ENCODE data around the gene CEACAM1.
"Not testable (repeated sequence)": the region's sequence is repeated elsewhere in the genome, so short reads cannot be mapped to it uniquely, and the experiment has no call there.

Gene CEACAM1

DNA sequence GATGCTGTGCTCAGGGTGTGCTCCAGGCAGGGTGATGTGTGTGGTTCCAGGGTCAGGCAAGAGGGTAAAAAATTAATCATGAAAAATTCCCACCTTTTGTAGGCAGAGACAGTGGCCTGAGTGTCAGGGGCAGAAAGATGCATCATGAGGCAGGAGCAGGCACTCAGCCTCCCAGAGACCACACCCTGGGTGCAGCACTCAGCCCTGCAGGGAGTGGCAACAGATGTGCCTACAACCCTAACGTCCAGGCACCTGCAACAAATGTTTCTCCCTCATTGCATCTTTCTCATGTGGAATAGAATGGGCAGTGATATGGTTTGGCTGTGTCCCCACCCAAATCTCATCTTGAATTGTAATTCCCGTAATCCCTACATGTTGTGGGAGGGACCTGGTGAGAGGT lies 19.6 kb upstream of the CEACAM1 start:
- peak; percentile 12 for DNase-seq

DNA sequence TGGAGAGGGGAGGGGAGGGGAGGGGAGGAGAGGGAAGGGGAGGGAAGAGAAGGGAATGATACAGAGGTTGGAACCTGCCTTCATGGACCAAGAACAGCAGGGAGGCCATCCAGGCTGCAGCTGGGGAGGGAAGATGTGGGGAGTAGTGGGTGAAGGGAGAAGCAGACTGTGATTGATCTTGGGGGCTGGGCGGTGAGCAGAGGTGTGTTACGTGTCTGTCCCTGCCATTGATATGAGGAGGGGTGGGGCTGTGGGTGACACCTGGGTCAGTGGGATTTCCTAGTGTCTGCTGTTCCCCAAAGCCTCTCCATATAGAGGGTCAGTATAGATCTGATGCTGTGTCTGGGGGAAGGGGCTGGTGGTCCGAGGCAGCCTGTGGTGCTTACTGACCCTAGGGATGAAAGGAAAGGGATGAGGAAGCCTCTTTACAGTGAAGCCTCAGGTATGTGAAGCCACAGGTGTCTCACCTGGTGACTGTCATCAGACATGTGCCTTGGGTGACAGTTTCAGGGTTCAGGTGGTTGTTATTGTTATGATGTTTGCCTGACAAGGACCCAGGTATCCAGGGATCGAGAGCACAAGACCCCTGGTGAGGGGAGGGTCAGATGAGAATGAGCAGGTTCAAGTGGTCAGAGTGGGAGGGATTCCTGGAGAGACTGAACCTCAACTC lies 18.7 kb upstream of the CEACAM1 start:
- DNase-seq = no peak

DNA sequence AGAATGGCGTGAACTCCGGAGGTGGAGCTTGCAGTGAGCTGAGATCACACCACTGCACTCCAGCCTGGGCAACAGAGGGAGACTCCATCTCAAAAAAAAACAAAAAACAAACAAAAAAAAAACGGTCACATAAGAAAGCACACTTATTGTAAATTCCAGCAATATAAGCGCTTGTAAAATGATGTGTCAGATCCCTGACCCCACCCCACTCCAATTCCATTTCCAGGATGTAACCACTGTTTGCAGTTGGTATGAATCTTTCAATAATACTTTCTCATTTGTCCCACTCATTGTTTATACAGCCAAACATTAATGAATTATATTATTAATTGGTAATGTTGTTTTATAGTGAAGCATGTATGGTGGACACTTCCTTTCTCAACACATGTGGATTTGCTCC lies 15.9 kb upstream of the CEACAM1 start:
- DNase-seq = no peak

DNA sequence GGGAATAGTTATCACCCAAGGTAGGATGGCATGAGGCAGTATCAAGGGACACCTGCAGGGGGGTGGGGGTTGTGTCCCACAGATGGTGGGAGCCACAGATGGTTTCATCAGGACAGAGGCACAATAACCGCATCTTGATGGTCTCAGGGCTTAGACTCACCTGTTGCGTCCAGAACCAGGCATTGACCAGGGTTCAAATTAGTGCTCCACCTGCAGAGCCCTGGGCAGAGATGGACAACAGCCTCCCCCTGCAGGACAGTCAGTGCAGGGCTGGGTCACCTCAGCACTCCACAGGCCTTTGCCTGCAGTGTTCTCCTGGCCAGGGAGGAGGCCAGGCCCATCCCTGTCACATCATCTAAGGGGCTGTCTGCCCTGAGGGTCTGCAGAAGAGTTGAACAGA lies 14.5 kb upstream of the CEACAM1 start:
- DNase-seq = no peak

DNA sequence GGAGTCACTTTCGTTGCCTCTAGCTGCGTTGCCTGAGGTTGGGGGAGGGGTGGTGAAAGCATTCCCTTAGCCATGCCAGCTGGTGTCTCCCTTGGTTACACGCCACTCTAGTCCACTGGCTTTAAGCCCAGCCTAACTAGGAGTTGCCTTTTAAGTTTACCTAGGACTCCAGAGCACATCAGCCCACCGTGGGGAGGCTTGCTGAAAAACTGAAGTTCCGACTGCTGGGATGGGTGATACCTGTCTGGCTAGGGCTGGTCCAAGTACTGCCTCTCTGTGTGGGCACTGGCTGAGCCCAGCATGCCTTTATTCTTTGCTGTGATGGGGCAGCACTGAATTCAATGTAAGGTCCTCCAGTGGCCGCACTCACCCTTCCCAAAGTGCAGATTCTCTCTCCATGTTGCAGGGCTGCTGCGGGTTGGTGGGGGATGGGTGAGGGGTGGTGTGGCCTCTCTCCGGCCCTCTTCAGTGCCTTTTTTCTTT lies 11.8 kb upstream of the CEACAM1 start:
- DNase-seq = peak; percentile 18

DNA sequence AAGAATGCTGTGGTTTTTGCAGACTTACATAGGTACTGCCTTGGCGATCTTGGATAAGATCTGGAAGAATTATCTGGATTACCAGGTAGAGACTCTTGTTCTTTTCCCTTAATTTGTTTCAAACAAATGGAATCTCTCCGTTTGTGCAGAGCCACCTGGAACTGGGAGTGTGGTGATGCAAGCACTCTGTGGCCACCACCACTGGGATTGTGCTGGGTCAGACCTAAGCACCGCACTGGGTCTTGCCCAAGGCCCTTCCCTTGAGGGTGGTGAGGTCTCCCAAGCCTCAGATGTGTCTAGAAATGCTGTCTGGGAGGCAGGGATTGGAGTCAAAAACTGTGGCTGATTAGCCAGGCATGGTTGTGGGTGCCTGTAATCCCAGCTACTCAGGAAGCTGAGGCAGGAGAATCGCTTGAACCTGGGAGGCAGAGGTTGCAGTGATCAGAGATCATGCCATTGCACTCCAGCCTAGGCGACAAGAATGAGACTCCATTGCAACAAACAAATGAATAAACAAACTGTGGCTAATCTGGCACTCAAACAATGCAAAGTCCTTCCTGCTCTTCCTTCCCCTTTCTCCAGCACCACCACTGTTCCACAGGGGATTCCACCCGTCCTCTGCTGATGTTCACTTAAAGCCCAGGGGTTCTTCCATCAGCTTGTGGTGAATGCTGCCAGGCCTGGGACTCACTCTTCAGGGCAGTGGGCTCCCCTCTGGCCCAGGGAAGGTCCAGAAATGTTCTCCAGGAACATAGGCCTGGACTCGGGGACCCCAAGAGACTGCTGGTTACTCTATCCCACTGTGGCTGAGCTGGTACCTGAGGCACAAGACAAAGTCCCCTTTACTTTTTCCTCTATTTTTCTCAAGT lies 10.8 kb upstream of the CEACAM1 start:
- DNase-seq = peak; percentile 25

DNA sequence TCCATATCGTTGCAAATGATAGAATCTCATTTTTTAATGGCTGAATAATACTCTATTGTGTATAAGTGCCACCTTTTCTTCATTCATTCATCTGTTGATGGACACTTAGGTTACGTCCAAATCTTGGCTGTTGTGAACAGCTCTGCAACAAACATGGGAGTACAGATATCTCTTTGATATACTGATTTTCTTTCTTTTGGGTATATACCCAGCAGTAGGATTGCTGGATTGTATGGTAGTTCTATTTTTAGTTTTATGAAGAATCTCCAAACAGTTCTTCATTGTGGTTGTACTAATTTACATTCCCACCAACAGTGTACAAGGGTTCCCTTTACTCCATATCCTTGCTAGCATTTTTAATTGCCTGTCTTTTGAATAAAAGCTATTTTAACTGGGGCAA lies 7.0 kb upstream of the CEACAM1 start:
- DNase-seq = not testable (repeated sequence)

DNA sequence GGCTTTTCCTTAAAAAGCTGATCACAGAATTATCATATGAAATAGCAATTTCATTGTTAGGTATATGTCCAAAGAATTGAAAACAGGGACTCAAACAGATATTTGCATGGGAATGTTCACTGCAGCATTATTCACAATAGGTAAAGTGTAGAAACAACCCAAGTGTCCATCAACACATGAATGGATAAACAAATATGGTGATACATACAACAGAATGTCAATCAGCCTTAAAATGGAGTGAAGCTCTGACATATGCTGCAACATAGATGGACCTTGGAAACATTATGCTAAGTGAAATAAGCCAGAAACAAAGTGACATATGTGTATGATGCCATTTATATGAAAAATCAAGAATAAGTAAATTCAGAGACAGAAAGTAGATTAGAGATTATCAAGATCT lies 6.1 kb upstream of the CEACAM1 start:
- no peak for DNase-seq

DNA sequence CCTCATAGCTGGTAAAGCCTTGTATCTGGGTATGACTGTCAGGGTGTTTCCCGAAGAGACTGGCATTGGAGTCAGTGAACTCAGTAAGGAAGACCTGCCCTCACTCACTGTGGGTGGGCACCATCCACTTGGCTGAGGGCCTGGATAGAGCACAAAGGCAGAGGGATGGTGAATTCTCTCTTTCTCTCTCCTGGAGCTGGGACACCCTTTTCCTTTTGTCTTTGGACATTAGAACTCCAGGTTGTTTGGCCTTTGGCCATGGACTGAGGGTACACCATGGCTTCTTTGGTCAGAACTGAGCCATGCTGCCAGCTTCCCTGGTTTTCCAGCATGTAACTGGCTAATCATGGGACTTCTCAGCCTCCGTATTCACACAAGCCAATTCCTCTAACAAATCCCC lies 4.6 kb upstream of the CEACAM1 start:
- peak; percentile 30 for DNase-seq

DNA sequence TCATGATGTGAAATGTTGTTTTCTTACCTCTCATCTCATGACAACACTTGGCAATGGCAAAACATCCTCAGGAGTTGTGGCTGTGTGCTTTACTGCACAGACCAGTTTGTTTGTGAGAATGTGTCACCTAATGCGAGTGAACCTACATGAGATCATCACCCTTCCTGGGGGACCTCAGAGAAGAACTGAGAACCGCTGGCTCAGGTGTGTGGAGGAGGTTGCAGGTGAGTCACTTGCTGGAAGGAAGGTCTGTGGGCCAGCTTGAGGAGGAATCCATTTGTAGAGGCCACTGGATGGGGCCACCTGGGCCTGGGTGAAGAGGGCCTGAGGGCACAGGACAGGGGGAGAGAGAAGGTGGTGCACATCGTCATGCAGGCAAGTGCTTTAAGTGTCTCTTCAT lies 3.0 kb upstream of the CEACAM1 start:
- DNase-seq = peak; percentile 38

DNA sequence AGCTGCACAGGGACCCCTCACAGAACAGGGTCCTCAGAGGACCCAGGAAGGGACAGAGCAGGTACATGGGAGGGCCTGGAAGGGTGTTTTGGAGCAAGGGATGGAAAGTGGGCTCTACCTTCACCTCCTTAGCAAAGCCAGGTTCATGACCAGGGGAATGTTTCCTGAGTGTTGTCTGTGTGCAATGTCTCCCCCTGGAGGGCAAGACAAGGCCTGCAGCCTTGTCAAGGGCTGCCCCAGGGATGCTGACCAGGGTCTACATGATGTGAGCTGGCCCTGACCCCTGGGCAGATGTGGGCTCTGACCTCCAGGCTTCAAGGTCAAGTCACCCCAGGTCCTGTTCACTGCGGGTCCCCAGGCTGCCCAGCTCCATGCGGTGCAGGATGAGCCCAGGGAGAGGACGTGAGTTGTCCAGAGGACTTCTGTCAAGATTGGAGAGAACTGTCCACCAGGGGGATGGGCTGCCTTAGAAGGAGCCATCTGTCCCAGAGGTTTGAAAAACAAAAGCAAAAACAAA lies 1.0 kb upstream of the CEACAM1 start:
- DNase-seq = peak; percentile 82

DNA sequence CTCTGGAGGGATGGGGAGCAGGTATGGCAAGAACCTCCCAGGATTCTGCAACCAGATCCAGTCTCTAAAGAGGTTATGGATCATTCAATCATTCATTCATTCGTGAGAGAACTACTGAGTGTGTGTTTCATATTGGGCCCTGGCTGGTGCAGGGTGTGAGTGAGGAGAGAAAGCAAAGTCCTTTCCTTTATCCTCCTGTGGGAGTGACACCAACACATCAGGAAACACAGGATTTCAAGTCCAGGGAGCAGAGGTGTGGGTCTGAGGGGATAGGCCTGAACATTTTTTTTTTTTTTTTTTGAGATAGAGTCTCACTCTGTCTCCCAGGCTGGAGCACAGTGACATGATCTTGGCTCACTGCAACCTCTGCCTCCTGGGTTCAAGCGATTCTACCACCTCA lies 3.3 kb downstream of the CEACAM1 start:
- DNase-seq = no peak

DNA sequence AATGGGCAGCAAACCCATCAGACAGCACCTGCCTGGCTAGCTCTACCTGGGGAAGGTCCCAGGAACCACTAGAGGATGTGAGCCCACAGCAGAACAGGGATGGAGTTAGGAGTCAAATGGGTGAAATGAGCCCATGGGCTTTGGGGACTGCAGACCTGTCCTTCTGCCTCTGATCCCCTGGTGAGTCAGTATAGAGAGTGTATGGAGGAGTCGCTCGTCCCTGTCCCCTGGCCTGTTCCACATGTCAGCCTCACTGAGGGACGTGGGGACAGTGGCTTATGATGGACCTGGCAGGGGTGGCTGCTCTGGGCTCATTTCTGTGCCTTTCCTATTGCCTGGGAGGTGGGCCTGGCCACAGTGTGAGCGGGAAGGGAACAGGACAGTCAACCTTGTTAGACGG lies 4.0 kb downstream of the CEACAM1 start:
- peak; percentile 42 for DNase-seq

DNA sequence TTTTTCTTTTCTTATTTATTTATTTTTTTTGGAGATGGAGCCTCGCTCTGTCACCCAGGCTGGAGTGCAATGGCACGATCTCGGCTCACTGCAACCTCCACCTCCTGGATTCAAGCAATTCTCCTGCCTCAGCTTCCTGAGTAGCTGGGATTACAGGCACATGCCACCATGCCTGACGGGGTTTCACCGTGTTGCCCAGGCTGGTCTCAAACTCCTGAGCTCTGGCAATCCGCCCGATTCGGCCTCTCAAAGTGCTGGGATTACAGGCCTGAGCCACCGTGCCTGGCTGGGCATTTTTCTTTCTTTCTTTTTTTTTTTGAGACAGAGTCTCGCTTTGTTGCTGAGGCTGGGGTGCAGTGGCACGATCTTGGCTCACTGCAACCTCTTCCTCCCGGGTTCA lies 6.0 kb downstream of the CEACAM1 start:
- DNase-seq = peak; percentile 15

DNA sequence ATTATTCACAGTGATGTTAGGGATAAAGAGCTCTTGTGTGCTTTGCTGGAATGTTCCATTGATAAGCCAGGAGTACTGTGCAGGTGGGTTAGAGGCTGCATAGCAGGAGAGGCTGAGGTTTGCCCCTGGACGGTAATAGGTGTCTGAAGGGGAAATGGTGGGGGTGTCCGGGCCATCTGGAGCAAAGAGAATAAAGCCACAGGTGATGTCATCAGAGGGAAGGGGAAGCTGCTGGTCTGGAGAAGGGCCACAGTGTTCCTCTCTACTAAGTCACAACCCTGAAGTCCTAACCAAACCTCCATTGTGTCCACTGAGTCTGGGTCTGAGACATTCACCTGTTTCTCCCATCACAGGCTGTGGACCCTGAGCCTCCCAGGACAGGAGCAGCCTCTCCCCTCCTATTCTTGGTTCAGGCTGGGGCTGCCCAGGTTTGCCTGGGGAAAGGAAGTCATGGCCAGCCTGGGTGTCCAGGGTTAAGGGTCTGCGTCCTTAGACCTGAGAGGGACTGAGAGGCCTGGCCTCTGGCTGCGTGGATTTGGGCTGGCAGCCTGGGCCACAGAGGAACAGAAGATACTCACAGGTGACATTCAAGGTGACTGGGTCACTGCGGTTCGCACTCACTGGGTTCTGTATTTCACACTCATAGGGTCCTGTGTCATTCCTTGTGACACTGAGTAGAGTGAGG lies 6.8 kb downstream of the CEACAM1 start:
- DNase-seq = peak; percentile 25

DNA sequence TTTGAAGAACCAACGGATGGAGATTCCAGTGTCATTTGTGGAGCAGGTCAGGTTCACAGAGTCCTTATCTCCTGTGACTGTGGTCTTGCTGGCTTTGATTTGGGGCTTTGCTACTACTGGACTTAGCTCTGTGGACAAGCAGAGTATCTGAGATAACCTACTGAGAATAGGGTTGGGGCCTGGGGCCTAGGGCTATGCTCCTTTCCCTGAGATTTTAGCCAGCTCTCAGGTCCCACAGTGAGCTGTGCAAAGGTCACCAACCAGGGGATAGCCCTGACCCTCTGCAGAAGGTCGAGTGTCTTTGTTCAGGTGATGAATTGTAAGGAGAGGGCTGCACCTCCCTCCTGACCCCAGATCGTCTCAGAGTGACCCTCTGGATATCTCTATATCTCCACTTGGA lies 9.2 kb downstream of the CEACAM1 start:
- DNase-seq = no peak

DNA sequence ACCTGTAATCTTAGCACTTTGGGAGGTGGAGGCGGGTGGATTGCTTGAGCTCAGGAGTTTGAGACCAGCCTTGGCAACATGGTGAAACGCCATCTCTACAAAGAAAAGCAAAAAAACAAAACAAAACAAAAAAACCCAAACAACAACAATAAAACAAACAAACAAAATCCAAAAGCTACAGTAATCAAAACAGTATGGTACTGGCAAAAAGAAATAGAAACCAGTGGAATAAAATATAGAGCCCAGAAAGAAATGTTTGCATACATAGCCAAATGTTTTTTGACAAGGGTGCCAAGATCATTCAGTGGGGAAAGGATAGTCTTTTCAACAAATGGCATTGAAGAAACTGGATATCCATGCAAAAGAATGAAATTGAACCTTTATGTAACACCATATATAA lies 11.5 kb downstream of the CEACAM1 start:
- DNase-seq = no peak

DNA sequence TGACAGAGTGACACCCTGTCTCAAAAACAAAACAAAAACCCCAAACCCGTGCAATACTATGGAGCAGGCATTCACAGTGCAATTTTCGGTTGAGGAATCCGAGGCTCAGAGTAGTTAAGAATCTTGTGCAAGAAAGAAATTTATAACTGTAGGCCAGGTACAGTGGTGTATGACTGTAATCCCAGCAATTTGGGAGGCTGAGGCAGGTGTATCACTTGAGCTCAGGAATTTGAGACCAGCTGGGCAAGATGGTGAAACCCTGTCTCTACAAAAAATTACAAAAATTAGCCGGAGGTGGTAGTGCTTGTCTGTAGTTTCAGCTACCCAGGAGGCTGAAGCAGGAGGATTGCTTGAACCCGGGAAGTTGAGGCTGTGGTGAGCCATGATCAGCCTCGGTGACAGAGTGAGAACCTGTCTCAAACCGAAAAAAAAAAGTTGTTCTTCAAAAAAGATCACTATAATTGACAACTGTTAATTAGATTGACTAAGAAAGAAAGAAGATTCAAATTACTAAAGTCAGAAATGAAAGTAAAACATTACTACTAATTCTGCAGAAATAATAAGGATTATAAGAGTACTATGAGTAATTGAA lies 12.9 kb downstream of the CEACAM1 start:
- no peak for DNase-seq

DNA sequence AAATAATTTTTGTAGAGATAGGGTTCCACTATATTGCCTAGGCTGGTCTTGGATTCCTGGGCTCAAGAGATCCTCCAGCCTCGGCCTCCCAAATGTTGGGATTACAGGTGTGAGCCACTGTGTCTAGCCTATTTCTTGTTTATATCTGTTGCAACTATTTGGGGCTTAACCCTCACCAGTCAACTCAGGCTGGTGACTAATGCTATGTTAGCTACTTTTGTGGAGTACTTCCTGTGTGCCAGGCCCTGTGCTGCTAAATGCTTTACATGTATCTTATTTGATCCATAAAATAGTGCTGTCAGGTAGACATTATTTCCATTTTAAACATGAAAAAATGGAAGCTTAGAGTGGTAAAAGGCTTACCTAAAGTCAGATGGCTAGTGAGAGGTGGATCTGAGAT lies 13.8 kb downstream of the CEACAM1 start:
- no peak for DNase-seq

DNA sequence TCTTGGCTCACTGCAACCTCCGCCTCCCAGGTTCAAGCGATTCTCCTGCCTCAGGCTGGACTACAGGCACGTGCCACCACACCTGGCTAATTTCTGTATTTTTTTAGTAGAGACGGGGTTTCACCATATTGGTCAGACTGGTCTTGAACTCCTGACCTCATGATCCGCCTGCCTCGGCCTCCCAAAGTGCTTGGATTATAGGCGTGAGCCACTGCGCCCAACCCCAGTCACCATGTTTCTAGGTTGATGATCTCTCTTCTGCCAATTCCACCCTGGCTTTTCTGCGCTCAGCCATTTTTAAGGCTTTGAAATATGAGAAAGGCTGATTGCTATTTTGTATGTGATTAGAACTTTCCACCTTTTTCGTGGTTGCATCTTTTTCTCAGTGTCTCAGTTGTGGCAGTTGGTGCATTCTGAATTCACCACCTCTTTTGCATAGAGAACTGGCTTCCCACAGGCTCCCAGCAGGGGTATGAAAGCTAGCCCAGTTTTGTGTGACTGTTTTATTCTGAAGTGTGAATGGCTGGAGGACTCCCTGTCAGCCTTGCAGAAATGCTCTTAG lies 15.5 kb downstream of the CEACAM1 start:
- no peak for DNase-seq

DNA sequence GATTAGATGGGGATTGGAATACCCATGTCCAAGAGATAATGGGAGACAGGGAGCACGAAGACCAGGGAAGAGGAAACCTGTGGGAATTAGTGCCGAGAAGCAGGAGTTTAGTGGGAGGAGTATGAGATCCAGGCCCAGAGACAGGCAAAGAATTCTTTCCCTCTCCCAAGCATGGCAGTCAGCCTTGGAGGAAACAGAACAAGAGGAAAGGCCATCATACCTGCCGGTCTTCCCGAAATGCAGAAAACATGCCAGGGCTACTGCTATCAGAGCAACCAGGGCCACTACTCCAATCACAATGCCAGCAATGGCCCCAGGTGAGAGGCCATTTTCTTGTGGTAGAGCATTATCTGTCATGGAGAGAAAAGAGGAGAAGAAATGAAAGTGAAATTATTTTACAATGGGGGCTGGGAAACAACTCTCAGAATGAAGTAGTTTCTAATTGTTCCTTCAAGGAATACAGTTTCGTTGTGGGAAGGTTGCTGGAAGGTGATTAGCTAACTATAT lies 16.1 kb downstream of the CEACAM1 start:
- DNase-seq = no peak

DNA sequence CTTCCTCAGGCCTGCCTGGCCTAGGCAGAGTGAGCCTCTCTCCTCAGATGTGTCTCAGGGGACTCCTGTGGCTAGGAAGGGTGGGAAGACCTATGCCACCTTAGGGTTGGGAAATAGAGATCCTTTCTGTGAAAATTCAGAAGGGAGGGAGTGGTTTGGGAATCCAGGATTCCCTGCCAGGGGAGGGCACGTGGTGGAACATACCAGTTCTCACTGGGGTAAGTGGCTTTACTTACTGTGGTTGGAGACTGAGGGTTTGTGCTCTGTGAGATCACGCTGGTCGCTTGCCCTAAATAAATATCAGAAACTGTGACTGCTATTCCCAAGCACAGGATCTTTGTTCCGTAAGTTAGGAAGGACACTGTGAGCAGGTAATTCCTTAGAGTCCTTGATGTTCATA lies 16.9 kb downstream of the CEACAM1 start:
- no peak for DNase-seq

Data from activated CD8-positive, alpha-beta memory T cell treated with anti-CD3 and anti-CD28 coated beads, Interleukin-2, amount 50 U/mL, for 48 hours (primary cell).